Pancreas (tissue), 10 donors: ENCODE data around the gene CFAP141. TPM values are rescaled to one million over a fixed set of nuclear protein-coding genes. Genes with fewer than 3 reads are reported as not detected.

Experiments
- ATAC-seq, 4 donors: fragments of 200-7000 bp; cut with Tn5 transposase; one replicate each; pipeline versions ENCODE4 v1.8.0 to v1.9.1; 2020; ENCODE audit warnings: mild to moderate bottlenecking in 4 of 4, moderate library complexity in 4 of 4
- DNase-seq, 6 donors: peaks; one replicate each; pipeline ENCODE4 v3.0.0-alpha.2; 2020
- FAIRE-seq: peaks from 2 replicates; lab custom pipeline; 2012; peaks lifted over from hg19 to GRCh38; lab: Jason Lieb, UNC
- H3K27ac ChIP-seq, 4 donors: fragments of 200-600 bp; sonication (generic); 1 replicate in 3 of 4; 2 replicates in 1 of 4; pipeline versions ENCODE4 v1.5.0 to v1.8.0; 2020
- H3K27me3 ChIP-seq, 4 donors: fragments of 200-600 bp; one replicate each; pipeline ENCODE4 v1.8.0; 2021
- H3K36me3 ChIP-seq, 3 donors: fragments of 200-600 bp; sonication (generic) in 1 of 3; one replicate each; pipeline versions ENCODE4 v1.5.0 to v1.8.0; 2020 to 2021
- H3K4me1 ChIP-seq, 3 donors: fragments of 200-600 bp; one replicate each; pipeline ENCODE4 v1.8.0; 2021
- H3K4me3 ChIP-seq, 4 donors: fragments of 200-600 bp; sonication (generic) in 2 of 4; one replicate each; pipeline versions ENCODE4 v1.5.0 to v1.8.0; 2020 to 2021
- H3K9me3 ChIP-seq, 4 donors: fragments of 200-600 bp; one replicate each; pipeline ENCODE4 v1.8.0; 2021
- WGBS, 2 donors: extraction: QIAGEN DNeasy Blood & Tissue Kit; methylation state at CpG; one replicate each; pipeline ENCODE4 v1.1.7; 2013; 5-methylcytosine and 5-hydroxymethylcytosine counted together
- intact Hi-C, 3 donors: fragments of 100-400 bp; cut with DNase I; formaldehyde crosslinking; loops; one replicate each; pipeline versions ENCODE4 v1.11.1 to v1.14.2; 2022
- polyA plus RNA-seq, 2 donors: library from polyadenylated mRNA; stranded (reverse); fragments of 200-250 nt; gene quantifications; one replicate each; pipeline ENCODE4 v1.2.3, GENCODE V29; 2013
- total RNA-seq, 6 donors: library from RNA; stranded (reverse); fragmentation: NEBNext Ultra II Directional in 4 of 6; extraction: Animal tissue kit (Norgen Biotek cat#: 25700) in 4 of 6; gene quantifications; one replicate each; pipeline versions ENCODE4 v1.2.1 to v1.2.4, GENCODE V29; 2021 to 2023
- TF ChIP-seq, protein P1 (sequence below), 4 donors: fragments of 200-600 bp; sonication (generic) in 3 of 4; IDR thresholded peaks; one replicate each; pipeline versions ENCODE4 v1.5.0 to v1.8.0; 2021; ENCODE audit warnings: antibody characterized with exemption in 4 of 4
- donor health status: healthy with polysubstance abuse.
- donor health status: DM: no; HTN: no; CAD: no; lungs with moderate emphysema.
- donor health status: DM: no; HTN: no; CAD: no.
- donor health status: control.
- donor health status: control.
- donor health status: Bipolar disorder and iron deficiency.
- donor health status: DM: yes; HTN: yes; CAD: no.
- donor health status: DM: no; HTN: no; CAD: no.
- donor health status: DM: no; HTN: no; CAD: no.
- donor health status: DM: yes; HTN: yes; CAD: no.

The CFAP141 gene
- not detected for total RNA-seq
- under 1 TPM in 1 of 2 donors, not detected in 1; 0.52 TPM for polyA plus RNA-seq

DNA sequence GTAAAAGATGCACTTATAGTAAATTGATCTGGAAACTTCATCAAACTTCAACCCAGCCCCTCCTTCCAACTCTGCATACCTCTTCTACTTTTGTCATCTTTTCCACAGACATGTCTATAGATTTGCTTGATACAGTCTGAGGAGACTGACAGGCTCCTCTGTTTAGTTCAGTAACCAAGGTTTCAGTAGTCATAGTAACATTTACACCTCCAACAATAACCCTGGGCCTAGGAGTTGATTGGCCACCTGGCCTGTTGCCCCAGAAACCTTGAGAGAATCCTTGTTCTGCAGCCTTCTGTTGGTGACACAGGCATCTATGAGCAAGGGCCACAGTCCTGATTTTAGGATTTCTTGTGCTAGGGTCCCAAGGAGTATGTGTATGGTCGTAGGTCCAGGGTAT is at the start of gene CFAP141:
CFAP141 (minus strand) TSS at position 138 of the 400 bp plus-strand sequence; CDS start at position 112, 26 bp downstream.
- Histone ChIP-seq H3K27me3 (no peaks in the 10 kb centered on the region), H3K36me3 (peaks cover 8 to 40% (median 21%) of the 10 kb centered on the region in 3 donors), H3K27ac (no peak within 1 kb of the TSS), H3K9me3 (no peaks in the 10 kb centered on the region), H3K4me1 (no peaks in the 10 kb centered on the region), H3K4me3 (no peak within 1 kb of the TSS)
- 74 to 94% methylated on average over 1 of the region's 1 CpG for WGBS, 2 donors
- FAIRE-seq (no peak), DNase-seq (no peak), ATAC-seq (peak in 3 of 4 donors; percentile 32 to 57 (median 49))
- intact Hi-C loops, result loop anchor here in 1 of 3 donors (10.0 kb wide), 1 partner anchor 59 kb away; no protein-coding TSS in a partner anchor
- TF ChIP-seq, protein P1, sequence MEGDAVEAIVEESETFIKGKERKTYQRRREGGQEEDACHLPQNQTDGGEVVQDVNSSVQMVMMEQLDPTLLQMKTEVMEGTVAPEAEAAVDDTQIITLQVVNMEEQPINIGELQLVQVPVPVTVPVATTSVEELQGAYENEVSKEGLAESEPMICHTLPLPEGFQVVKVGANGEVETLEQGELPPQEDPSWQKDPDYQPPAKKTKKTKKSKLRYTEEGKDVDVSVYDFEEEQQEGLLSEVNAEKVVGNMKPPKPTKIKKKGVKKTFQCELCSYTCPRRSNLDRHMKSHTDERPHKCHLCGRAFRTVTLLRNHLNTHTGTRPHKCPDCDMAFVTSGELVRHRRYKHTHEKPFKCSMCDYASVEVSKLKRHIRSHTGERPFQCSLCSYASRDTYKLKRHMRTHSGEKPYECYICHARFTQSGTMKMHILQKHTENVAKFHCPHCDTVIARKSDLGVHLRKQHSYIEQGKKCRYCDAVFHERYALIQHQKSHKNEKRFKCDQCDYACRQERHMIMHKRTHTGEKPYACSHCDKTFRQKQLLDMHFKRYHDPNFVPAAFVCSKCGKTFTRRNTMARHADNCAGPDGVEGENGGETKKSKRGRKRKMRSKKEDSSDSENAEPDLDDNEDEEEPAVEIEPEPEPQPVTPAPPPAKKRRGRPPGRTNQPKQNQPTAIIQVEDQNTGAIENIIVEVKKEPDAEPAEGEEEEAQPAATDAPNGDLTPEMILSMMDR (IDR thresholded peaks at IDR 0.05), result no peak

DNA sequence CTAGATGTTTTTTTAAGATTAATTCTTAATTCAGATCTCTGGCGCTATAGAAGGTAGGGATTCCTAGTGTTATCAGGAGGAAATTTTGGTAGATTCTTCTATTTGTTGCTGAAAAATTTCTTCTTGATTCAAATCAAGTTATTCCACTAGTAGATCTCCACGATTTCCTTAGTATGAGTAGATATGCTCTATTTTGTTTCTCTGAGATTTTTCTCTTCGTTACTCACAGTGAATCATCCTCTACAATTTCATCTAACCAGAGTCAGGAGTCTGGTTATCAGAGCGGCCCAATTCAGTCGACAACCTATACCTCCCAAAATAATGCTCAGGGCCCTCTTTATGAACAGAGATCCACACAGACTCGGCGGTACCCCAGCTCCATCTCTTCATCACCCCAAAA is 47.5 kb upstream of the CFAP141 start:
- no peak for FAIRE-seq

DNA sequence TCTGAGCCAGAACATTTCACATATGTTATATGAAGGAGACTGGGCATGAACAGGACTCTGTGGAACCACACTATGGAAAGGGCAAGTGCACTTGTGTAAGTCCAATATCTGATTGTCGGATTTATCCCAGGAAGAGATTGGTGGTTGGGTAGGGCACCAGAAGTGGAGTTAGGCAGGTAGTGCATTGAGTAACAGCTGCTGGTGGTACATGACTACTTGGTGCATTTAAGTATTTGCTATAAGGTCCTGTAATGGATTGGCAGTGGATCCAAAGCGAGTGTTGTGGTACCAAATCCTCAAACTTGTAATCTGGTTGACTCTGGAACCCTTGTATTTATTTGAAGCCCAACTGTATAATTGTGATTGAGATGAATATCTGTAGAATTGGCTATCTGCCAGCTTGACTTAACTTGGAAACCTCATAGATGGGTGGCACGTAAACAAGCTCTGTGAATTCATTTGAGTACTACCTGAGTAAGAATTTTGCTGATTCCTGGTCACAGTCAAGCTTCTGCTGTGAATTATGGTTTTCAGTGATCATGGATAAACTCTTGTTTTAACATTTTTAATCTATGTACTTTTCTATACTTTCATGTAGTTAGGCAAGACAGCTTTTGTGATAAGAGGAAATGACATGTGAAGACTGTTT is 35.7 kb upstream of the CFAP141 start:
- Histone ChIP-seq H3K36me3 (peaks cover 0 to 76% (median 24%) of the 10 kb centered on the region in 3 donors), H3K4me3 (no peak overlapping the region), H3K9me3 (no peaks in the 10 kb centered on the region), H3K27ac (no peak overlapping the region), H3K27me3 (no peaks in the 10 kb centered on the region), H3K4me1 (no peaks in the 10 kb centered on the region)
- intact Hi-C loops, result no loop called here
- ATAC-seq (no peak), FAIRE-seq (no peak), DNase-seq (no peak)
- WGBS, 2 donors, result 76 to 85% methylated on average over 3 of the region's 3 CpGs
- TF ChIP-seq, protein P1 (IDR thresholded peaks at IDR 0.05), result no peak

More for the DNA sequence above, 47.5 kb upstream of the CFAP141 start:
- Histone ChIP-seq H3K27ac (no peak overlapping the region), H3K4me3 (no peak overlapping the region), H3K36me3 (peaks cover 11 to 95% (median 74%) of the 10 kb centered on the region in 3 donors), H3K4me1 (no peaks in the 10 kb centered on the region), H3K27me3 (no peaks in the 10 kb centered on the region), H3K9me3 (no peaks in the 10 kb centered on the region)
- intact Hi-C loops, result no loop called here
- ATAC-seq (no peak), DNase-seq (no peak)
- TF ChIP-seq, protein P1 (IDR thresholded peaks at IDR 0.05), result no peak
- 90 to 95% methylated on average over 7 of the region's 7 CpGs for WGBS, 2 donors

DNA sequence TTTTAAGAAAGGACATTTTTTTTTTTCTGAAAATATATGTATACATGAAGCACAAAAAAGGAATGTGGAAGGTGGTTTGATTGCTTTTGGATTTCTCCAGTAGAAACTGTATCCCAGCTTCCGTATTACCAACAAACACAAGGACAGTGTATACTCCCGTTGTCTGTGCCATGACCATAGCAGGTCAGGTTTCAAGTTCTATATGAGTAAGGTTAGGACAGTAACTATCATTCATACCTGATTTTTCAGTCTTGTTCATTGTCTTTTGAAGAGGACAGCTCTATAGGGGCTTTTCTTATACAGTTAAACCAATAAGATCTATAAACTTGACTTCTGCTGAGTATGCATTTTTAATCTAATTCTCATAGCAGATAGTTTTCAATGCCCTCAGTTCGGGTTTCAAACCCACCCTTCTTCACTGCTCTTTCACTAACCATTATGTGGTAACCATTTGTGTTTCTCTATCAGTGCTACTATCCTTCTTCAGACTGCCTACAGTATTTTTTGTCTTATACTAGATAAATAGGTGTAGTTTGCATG is 34.2 kb upstream of the CFAP141 start:
- Histone ChIP-seq H3K27ac (no peak overlapping the region), H3K27me3 (no peaks in the 10 kb centered on the region), H3K9me3 (no peaks in the 10 kb centered on the region), H3K36me3 (peaks cover 6 to 76% (median 36%) of the 10 kb centered on the region in 3 donors), H3K4me1 (no peaks in the 10 kb centered on the region), H3K4me3 (no peak overlapping the region)
- WGBS, 2 donors, result 80 to 95% methylated on average over 3 of the region's 3 CpGs
- DNase-seq (no peak), ATAC-seq (no peak), FAIRE-seq (no peak)
- TF ChIP-seq, protein P1 (IDR thresholded peaks at IDR 0.05), result no peak
- intact Hi-C loops, result no loop called here

DNA sequence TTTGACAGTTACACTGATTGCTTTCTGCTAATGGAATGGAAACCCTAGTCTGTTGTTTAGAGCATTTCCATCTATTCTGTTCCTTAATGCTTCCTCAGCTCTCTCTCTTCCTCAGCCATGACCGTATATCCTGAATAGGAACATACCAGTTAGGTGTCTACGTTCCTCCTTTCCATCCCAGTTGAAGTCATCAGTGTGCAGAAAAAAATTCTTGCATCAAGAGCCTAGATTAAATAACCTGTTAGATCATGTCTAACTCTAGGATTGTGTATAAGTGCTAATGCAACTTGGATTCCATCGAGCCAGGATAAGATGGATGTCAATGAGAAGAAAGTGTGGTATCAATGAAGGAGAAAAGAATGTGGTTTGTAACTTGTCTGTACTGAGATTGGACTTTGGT is 33.4 kb upstream of the CFAP141 start:
- no peak for DNase-seq
- intact Hi-C loops, result no loop called here
- no peak for FAIRE-seq
- Histone ChIP-seq H3K4me3 (no peak overlapping the region), H3K9me3 (no peaks in the 10 kb centered on the region), H3K27me3 (no peaks in the 10 kb centered on the region), H3K27ac (no peak overlapping the region), H3K4me1 (no peaks in the 10 kb centered on the region), H3K36me3 (peaks cover 6 to 76% (median 31%) of the 10 kb centered on the region in 3 donors)
- WGBS, 2 donors, result 87 to 90% methylated on average over 3 of the region's 3 CpGs
- TF ChIP-seq, protein P1 (IDR thresholded peaks at IDR 0.05), result no peak
- no peak for ATAC-seq
